IMR-90 (cell line): ENCODE results near the gene NELFCD. TPM values are rescaled to one million over a fixed set of nuclear protein-coding genes. Genes with fewer than 3 reads are reported as not detected.

Experiments used
- ATAC-seq: fragments of 200-7000 bp; cut with Tn5 transposase; 2 replicates; pipeline ENCODE4 v1.9.1; 2020; ENCODE audit warnings: low read depth, mild to moderate bottlenecking, moderate library complexity
- BruUV-seq: library from RNA; stranded (reverse); fragments of 400-500 nt; replicated peaks from 2 replicates; lab custom pipeline; 2021; lab: Mats Ljungman, UMichigan
- CTCF ChIA-PET: fragments of 300-600 bp; formaldehyde crosslinking; extraction: SDS; loops from one replicate; lab custom pipeline; 2021; ENCODE audit warnings: antibody characterized with exemption; lab: Yijun Ruan, JAX
- POLR2A ChIA-PET: fragments of 300-600 bp; sonication (Branson Sonifier 250); formaldehyde crosslinking; loops from one replicate; lab custom pipeline; 2022; ENCODE audit warnings: antibody characterized with exemption; ENCODE audit not compliant: unreplicated experiment; lab: Charles Lee
- DNase-seq: peaks from one replicate; pipeline ENCODE4 v3.0.0; 2013
- H2AFZ ChIP-seq: replicated peaks from 2 replicates; pipeline ENCODE3; 2013; ENCODE audit warnings: low read length, mild to moderate bottlenecking; ENCODE audit not compliant: poor library complexity
- H2AK5ac ChIP-seq: 2 replicates; pipeline ENCODE4 v1.6.1; 2013; ENCODE audit warnings: low read depth, low read length, inconsistent platforms
- H2AK9ac ChIP-seq: replicated peaks from 2 replicates; pipeline ENCODE3; 2013; ENCODE audit warnings: mild to moderate bottlenecking, low read depth, low read length, moderate library complexity; ENCODE audit not compliant: poor library complexity
- H2BK120ac ChIP-seq: 2 replicates; pipeline ENCODE4 v1.6.1; 2013; ENCODE audit warnings: low read depth, low read length, inconsistent platforms
- H2BK15ac ChIP-seq: 3 replicates; pipeline ENCODE4 v1.6.1; 2013; ENCODE audit warnings: low read depth, low read length, inconsistent platforms
- H2BK20ac ChIP-seq: 2 replicates; pipeline ENCODE4 v1.6.1; 2013; ENCODE audit warnings: low read depth, mild to moderate bottlenecking, inconsistent platforms, low read length, moderate library complexity
- H2BK5ac ChIP-seq: 2 replicates; pipeline ENCODE4 v1.6.1; 2013; ENCODE audit warnings: mild to moderate bottlenecking, low read depth, low read length, inconsistent platforms; ENCODE audit not compliant: poor library complexity, severe bottlenecking
- H3K14ac ChIP-seq: replicated peaks from 2 replicates; pipeline ENCODE4 v1.6.1; 2013; ENCODE audit warnings: low read depth, low read length, inconsistent platforms
- H3K18ac ChIP-seq: 2 replicates; pipeline ENCODE4 v1.6.1; 2013; ENCODE audit warnings: low read depth, low read length, control low read depth
- H3K23ac ChIP-seq: 2 replicates; pipeline ENCODE4 v1.6.1; 2013; ENCODE audit warnings: low read depth, low read length, inconsistent platforms
- H3K27ac ChIP-seq: 2 replicates; pipeline ENCODE4 v1.5.1; 2013; ENCODE audit warnings: mild to moderate bottlenecking, control low read depth, low read length; ENCODE audit not compliant: insufficient read depth
- H3K27me3 ChIP-seq: 2 replicates; pipeline ENCODE4 v1.6.1; 2013; ENCODE audit warnings: low read length; ENCODE audit not compliant: control insufficient read depth, insufficient read depth
- H3K36me3 ChIP-seq: 2 replicates; pipeline ENCODE4 v1.6.1; 2013; ENCODE audit warnings: low read length, mixed read lengths; ENCODE audit not compliant: control insufficient read depth, insufficient read depth
- H3K4ac ChIP-seq: 2 replicates; pipeline ENCODE4 v1.6.1; 2013; ENCODE audit warnings: low read depth, low read length, inconsistent platforms
- H3K4me1 ChIP-seq: 2 replicates; pipeline ENCODE4 v1.6.1; 2013; ENCODE audit warnings: low read length, mixed read lengths; ENCODE audit not compliant: control insufficient read depth, insufficient read depth
- H3K4me2 ChIP-seq: 2 replicates; pipeline ENCODE4 v1.6.1; 2013; ENCODE audit warnings: low read depth, mild to moderate bottlenecking, control low read depth, low read length, moderate library complexity
- H3K4me3 ChIP-seq: 2 replicates; pipeline ENCODE4 v1.5.1; 2013; ENCODE audit warnings: low read depth, mild to moderate bottlenecking, control low read depth, low read length, moderate library complexity; ENCODE audit not compliant: insufficient read depth
- H3K56ac ChIP-seq: 2 replicates; pipeline ENCODE4 v1.6.1; 2013; ENCODE audit warnings: low read length, inconsistent platforms; ENCODE audit not compliant: insufficient read depth; ENCODE audit errors: extremely low read depth
- H3K79me1 ChIP-seq, 2 experiments: 2 replicates each; pipeline ENCODE4 v1.6.1; 2013; ENCODE audit warnings: low read length in 2 of 2, inconsistent platforms in 1 of 2, low read depth in 1 of 2
- H3K9ac ChIP-seq: 2 replicates; pipeline ENCODE4 v1.6.1; 2013; ENCODE audit warnings: low read depth, low read length, control low read depth
- H3K9me1 ChIP-seq: 2 replicates; pipeline ENCODE4 v1.6.1; 2013; ENCODE audit warnings: low read length, inconsistent platforms; ENCODE audit not compliant: insufficient read depth
- H3K9me3 ChIP-seq: 2 replicates; pipeline ENCODE4 v1.6.1; 2013; ENCODE audit warnings: low read length; ENCODE audit not compliant: control insufficient read depth, insufficient read depth
- H4K20me1 ChIP-seq: 2 replicates; pipeline ENCODE4 v1.6.1; 2013; ENCODE audit warnings: low read length, inconsistent platforms; ENCODE audit not compliant: insufficient read depth
- H4K5ac ChIP-seq: 2 replicates; pipeline ENCODE4 v1.6.1; 2013; ENCODE audit warnings: mild to moderate bottlenecking, low read depth, low read length, control low read depth
- H4K8ac ChIP-seq, 2 experiments: 2 replicates each; pipeline ENCODE4 v1.6.1; 2013; ENCODE audit warnings: low read depth in 2 of 2, low read length in 2 of 2, control low read depth in 1 of 2, inconsistent platforms in 1 of 2
- H4K91ac ChIP-seq: 2 replicates; pipeline ENCODE4 v1.6.1; 2013; ENCODE audit warnings: low read depth, low read length, inconsistent platforms; ENCODE audit not compliant: insufficient read depth
- BHLHE40 ChIP-seq: fragments of 150-350 bp; IDR thresholded peaks from 2 replicates; pipeline ENCODE4 v1.6.1; 2016; ENCODE audit warnings: mild to moderate bottlenecking, low read depth, low read length
- MAFK ChIP-seq: IDR thresholded peaks from 2 replicates; pipeline ENCODE4 v1.6.1; 2012; ENCODE audit warnings: low read depth, low read length, improper control_type of control experiment
- MAZ ChIP-seq: IDR thresholded peaks from 2 replicates; pipeline ENCODE4 v1.6.1; 2012; ENCODE audit warnings: low read depth, mild to moderate bottlenecking, low read length, improper control_type of control experiment, moderate library complexity, borderline replicate concordance
- MXI1 ChIP-seq: IDR thresholded peaks from 2 replicates; pipeline ENCODE4 v1.6.1; 2012; ENCODE audit warnings: low read depth, mild to moderate bottlenecking, low read length, moderate library complexity, borderline replicate concordance
- WGBS, 2 experiments: methylation state at CpG; one replicate each; pipeline versions ENCODE4 v1.1.5 to v1.1.7; 2013; ENCODE audit warnings: missing lambda C conversion rate in 2 of 2; ENCODE audit not compliant: insufficient read length in 1 of 2; ENCODE audit errors: extremely low coverage in 2 of 2; 5-methylcytosine and 5-hydroxymethylcytosine counted together
- dilution Hi-C: fragments of 300-500 bp; cut with HindIII; formaldehyde crosslinking; loops from one replicate; pipeline ENCODE4 v1.14.3; 2018; ENCODE audit warnings: low sequenced_read_pairs; ENCODE audit not compliant: unreplicated experiment
- in situ Hi-C: fragments of 300-500 bp; cut with MboI; formaldehyde crosslinking; loops from 3 replicates; pipeline ENCODE4 v1.14.3; 2019; ENCODE audit warnings: low sequenced_read_pairs, inconsistent platforms, mixed read lengths
- intact Hi-C: fragments of 100-400 bp; cut with micrococcal nuclease; formaldehyde crosslinking; loops from 2 replicates; pipeline ENCODE4 v1.10.0; 2022
- polyA plus RNA-seq, 3 experiments: library from polyadenylated mRNA; depleted of rRNA; stranded (reverse); fragments of >200 nt; gene quantifications; 2 replicates each; pipeline ENCODE4 v1.2.3, GENCODE V29; 2012; ENCODE audit warnings: low replicate concordance in 1 of 3
- total RNA-seq: library from RNA; depleted of rRNA; stranded (reverse); fragments of >200 nt; gene quantifications from 2 replicates; pipeline ENCODE4 v1.2.3, GENCODE V29; 2012
- TF ChIP-seq, protein P1 (sequence below): fragments of 150-350 bp; IDR thresholded peaks from 2 replicates; pipeline ENCODE4 v1.6.1; 2016; ENCODE audit warnings: low read depth, mild to moderate bottlenecking, low read length, moderate library complexity, borderline replicate concordance

NELFCD gene
- total and polyA plus RNA-seq, 2 of the 4 experiments (the other 2 are of a cell fraction), result 88.9 to 94.1 TPM

- Histone ChIP-seq H3K9me1 (peaks cover 19% of the 10 kb centered on the region), H2BK15ac (no peak overlapping the region), H3K23ac (no peak overlapping the region), H4K91ac (no peak overlapping the region), H2BK5ac (no peak overlapping the region), H3K9me3 (no peaks in the 10 kb centered on the region), H3K9ac (no peak overlapping the region), H3K27ac (no peak overlapping the region), H3K4ac (peak overlapping the region; percentile 27), H3K4me1 (peaks cover 19% of the 10 kb centered on the region), H4K8ac (peak overlapping the region in 1 of 2 experiments; percentile 63; a peak in 2 of 4 replicates), H4K5ac (no peak overlapping the region), H2AK5ac (peak overlapping the region; percentile 37; the same call in 1 of the 2 replicates), H3K4me3 (no peak overlapping the region), H4K20me1 (no peaks in the 10 kb centered on the region), H2BK20ac (peak overlapping the region; percentile 21), H3K79me1 (no peaks in the 10 kb centered on the region), H3K27me3 (no peaks in the 10 kb centered on the region), H3K14ac (no peak overlapping the region; the same call in 1 of the 2 replicates), H2AK9ac (no peak overlapping the region), H3K36me3 (no peaks in the 10 kb centered on the region), H3K56ac (no peak overlapping the region), H2BK120ac (peak overlapping the region; percentile 18; the same call in 1 of the 2 replicates), H3K18ac (no peak overlapping the region), H2AFZ (no peak overlapping the region), H3K4me2 (no peak overlapping the region)
- DNase-seq, result no peak
- TF ChIP-seq MXI1 (no peak), MAFK (no peak), MAZ (no peak), BHLHE40 (no peak)
- TF ChIP-seq, protein P1, sequence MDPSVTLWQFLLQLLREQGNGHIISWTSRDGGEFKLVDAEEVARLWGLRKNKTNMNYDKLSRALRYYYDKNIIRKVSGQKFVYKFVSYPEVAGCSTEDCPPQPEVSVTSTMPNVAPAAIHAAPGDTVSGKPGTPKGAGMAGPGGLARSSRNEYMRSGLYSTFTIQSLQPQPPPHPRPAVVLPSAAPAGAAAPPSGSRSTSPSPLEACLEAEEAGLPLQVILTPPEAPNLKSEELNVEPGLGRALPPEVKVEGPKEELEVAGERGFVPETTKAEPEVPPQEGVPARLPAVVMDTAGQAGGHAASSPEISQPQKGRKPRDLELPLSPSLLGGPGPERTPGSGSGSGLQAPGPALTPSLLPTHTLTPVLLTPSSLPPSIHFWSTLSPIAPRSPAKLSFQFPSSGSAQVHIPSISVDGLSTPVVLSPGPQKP, result no peak
- no peak for ATAC-seq
- in situ Hi-C loops (no loop called here), dilution Hi-C loops (no loop called here), intact Hi-C loops (no loop called here)
- ChIA-PET CTCF (no interaction called here), POLR2A (no interaction called here)
- BruUV-seq, result no TSS peak
- WGBS, 2 experiments, result 89% methylated on average over 7 of the region's 17 CpGs; no CpG with 5 or more reads in 1 of the 2 experiments
Observed at GRCh38 chr20:59013031-59013951, 32.2 kb downstream of the NELFCD start.
